ENCODE data around the gene TTC28. TPM values are rescaled to one million over a fixed set of nuclear protein-coding genes. Genes with fewer than 3 reads are reported as not detected.
"Not testable (repeated sequence)": the region's sequence is repeated elsewhere in the genome, so short reads cannot be mapped to it uniquely, and the experiment has no call there.

The TTC28 gene
- total RNA-seq, 1 donor from 2014 or later, result 65.4 TPM

DNA sequence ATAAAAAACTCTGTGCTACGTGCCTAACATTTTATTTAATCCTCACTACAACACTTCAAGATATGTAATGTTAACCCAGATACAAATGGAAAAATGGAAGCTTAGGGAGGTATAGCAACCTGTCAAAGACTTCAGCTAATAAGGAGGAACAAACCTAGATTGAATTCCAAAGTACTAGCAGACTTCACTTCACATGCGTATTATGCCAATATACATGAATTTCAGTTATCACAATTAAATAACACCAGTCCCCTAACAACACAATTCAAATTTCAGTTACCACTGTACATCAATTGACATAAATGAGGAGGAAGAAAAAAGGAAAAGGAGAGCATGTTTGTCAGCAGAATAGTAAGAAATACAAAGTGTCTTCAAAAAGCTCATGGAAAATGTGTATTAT, 60.4 kb downstream of the TTC28 start:
- Mint-ChIP-seq H3K27ac (ENCODE audit: unreplicated experiment) (no peak overlapping the region), H3K27me3 (ENCODE audit: low read depth) (no peaks in the 10 kb centered on the region), H3K4me3 (no peak overlapping the region), H3K4me1 (peaks cover 21% of the 10 kb centered on the region), H3K9me3 (no peaks in the 10 kb centered on the region), H3K36me3 (ENCODE audit: low read depth) (peaks cover 14% of the 10 kb centered on the region)
- DNase-seq (ENCODE audit: low read depth, low spot score), result no peak
- TF ChIP-seq, protein P1, sequence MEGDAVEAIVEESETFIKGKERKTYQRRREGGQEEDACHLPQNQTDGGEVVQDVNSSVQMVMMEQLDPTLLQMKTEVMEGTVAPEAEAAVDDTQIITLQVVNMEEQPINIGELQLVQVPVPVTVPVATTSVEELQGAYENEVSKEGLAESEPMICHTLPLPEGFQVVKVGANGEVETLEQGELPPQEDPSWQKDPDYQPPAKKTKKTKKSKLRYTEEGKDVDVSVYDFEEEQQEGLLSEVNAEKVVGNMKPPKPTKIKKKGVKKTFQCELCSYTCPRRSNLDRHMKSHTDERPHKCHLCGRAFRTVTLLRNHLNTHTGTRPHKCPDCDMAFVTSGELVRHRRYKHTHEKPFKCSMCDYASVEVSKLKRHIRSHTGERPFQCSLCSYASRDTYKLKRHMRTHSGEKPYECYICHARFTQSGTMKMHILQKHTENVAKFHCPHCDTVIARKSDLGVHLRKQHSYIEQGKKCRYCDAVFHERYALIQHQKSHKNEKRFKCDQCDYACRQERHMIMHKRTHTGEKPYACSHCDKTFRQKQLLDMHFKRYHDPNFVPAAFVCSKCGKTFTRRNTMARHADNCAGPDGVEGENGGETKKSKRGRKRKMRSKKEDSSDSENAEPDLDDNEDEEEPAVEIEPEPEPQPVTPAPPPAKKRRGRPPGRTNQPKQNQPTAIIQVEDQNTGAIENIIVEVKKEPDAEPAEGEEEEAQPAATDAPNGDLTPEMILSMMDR (conservative IDR thresholded peaks at IDR 0.05), result no peak

DNA sequence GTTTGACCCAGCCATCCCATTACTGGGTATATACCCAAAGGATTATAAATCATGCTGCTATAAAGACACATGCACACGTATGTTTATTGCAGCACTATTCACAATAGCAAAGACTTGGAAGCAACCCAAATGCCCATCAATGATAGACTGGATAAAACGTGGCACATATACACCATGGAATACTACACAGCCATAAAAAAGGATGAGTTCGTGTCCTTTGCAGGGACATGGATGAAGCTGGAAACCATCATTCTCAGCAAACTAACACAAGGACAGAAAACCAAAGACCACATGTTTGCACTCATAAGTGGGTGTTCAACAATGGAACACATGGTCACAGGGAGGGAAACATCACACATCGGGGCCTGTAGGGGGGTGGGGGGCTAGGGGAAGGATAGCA, 64.2 kb downstream of the TTC28 start:
- not testable (repeated sequence) for H3K9me3 Mint-ChIP-seq; H3K27me3 Mint-ChIP-seq (ENCODE audit: low read depth); H3K4me3 Mint-ChIP-seq; DNase-seq (ENCODE audit: low read depth, low spot score); H3K27ac Mint-ChIP-seq (ENCODE audit: unreplicated experiment)
- Mint-ChIP-seq H3K36me3 (ENCODE audit: low read depth) (peaks cover 41% of the 10 kb centered on the region), H3K4me1 (peaks cover 12% of the 10 kb centered on the region)

DNA sequence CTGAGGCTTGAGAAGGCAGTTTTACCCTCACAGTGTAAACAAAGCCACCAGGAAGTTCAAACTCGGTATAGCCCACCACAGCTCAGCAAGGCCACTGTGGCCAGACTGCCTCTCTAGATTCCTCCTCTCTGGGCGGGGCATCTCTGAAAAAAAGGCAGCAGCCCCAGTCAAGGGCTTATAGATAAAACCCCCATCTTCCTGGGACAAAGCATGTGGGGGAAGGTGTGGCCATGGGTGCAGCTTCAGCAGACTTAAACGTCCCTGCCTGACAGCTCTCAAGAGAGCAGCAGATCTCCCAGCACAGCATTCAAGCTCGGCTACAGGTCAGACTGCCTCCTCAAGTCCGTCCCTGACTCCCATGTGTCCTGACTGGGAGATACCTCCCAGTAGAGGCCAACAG, 69.7 kb downstream of the TTC28 start:
- Mint-ChIP-seq H3K4me1 (peaks cover 19% of the 10 kb centered on the region), H3K27ac (ENCODE audit: unreplicated experiment) (no peak overlapping the region), H3K9me3 (peaks cover 5% of the 10 kb centered on the region), H3K36me3 (ENCODE audit: low read depth) (peaks cover 36% of the 10 kb centered on the region), H3K27me3 (ENCODE audit: low read depth) (no peaks in the 10 kb centered on the region), H3K4me3 (no peak overlapping the region)
- no peak for DNase-seq (ENCODE audit: low read depth, low spot score)
- TF ChIP-seq, protein P1 (conservative IDR thresholded peaks at IDR 0.05), result no peak

DNA sequence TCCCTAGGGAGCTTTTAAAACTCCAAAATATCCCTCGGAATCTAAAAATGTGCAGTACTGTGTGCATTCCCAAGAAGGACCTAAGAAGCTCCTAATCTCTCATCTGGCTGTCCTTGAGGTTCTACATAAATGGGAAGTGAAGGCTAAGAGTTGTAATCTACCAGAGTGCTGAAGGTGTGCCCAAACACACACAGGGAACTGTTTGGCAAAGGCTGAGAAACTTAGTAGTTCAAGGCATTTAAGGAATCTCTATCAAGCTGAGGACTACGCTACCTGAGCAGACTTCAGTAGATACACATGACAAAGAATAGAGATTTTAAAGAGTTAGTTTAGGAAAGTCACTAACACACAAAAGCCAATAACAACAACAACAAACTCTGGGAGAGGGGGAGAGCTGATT, 71.1 kb downstream of the TTC28 start:
- DNase-seq (ENCODE audit: low read depth, low spot score), result no peak
- Mint-ChIP-seq H3K4me3 (no peak overlapping the region), H3K9me3 (peaks cover 5% of the 10 kb centered on the region), H3K27me3 (ENCODE audit: low read depth) (no peaks in the 10 kb centered on the region), H3K27ac (ENCODE audit: unreplicated experiment) (peak overlapping the region; percentile 5), H3K36me3 (ENCODE audit: low read depth) (peaks cover 23% of the 10 kb centered on the region), H3K4me1 (peaks cover 23% of the 10 kb centered on the region)
- TF ChIP-seq, protein P1 (conservative IDR thresholded peaks at IDR 0.05), result no peak

DNA sequence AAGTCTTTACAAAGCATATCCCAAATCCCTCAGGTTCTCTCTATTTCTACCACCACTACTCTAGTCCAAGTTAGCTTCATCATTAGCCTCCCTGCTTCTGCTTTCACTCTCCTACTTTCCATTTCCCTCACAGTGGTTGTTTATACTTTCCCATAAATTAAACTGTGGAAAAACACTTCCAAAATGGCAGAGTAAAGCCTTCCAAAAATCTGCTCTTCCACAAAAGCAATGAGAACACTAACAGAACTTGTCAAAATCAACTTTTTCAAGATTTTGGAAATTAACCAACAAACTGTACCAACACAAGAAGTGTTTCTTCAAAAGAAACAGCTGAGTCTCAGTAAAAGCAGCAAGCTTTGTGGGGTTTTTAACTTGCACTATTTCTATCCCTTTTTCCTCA, 71.8 kb downstream of the TTC28 start:
- peaks cover 23% of the 10 kb centered on the region for H3K4me1 Mint-ChIP-seq
- no peaks in the 10 kb centered on the region for H3K27me3 Mint-ChIP-seq (ENCODE audit: low read depth)
- DNase-seq (ENCODE audit: low read depth, low spot score), result no peak
- TF ChIP-seq, protein P1 (conservative IDR thresholded peaks at IDR 0.05), result no peak
- no peak overlapping the region for H3K4me3 Mint-ChIP-seq
- H3K9me3 Mint-ChIP-seq, result peaks cover 5% of the 10 kb centered on the region
- H3K27ac Mint-ChIP-seq (ENCODE audit: unreplicated experiment), result no peak overlapping the region
- H3K36me3 Mint-ChIP-seq (ENCODE audit: low read depth), result peaks cover 19% of the 10 kb centered on the region

DNA sequence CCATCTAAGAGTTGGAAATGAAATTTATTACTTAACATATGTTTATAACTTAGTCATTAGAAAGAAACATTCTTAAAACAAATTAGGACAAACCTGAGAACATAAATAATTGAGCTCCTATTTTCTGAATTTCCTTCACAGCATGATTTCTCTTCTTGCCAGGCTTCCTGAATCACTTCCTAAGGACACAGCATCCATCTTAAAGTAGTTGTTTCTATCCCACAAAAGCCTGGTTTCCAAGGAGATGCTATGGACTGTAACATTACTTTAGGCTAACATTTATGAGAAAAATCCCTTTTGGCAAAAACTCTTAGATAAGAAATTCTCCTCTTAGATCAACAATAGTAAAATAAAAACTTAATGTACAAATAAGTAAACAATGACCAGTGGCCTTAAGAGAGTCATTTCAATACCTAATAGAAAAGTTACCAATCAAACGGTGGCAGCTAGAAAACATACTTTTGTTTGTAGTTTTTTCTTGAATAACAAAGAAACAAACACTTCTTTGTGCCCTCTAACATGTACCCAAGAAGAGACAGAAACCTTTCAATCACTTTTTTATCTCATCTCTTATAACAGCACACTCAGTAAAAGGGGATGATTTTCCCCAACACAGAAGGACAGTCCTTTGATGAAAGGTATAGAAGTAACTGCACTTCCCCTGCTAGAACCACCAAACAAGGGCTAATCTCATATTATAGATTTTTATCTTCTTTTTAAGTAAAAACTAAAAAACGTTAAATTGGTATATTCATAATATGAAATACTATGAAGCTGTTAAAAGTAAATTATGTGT, 74.5 kb downstream of the TTC28 start:
- Mint-ChIP-seq H3K36me3 (ENCODE audit: low read depth) (peaks cover under 1% of the 10 kb centered on the region), H3K4me3 (no peak overlapping the region), H3K27ac (ENCODE audit: unreplicated experiment) (peak overlapping the region; percentile 97), H3K9me3 (no peaks in the 10 kb centered on the region), H3K27me3 (ENCODE audit: low read depth) (no peaks in the 10 kb centered on the region), H3K4me1 (peaks cover 28% of the 10 kb centered on the region)
- no peak for DNase-seq (ENCODE audit: low read depth, low spot score)
- TF ChIP-seq, protein P1 (conservative IDR thresholded peaks at IDR 0.05), result no peak
